Fibroblast of lung (primary cell): ENCODE results near the gene CPNE6.

ENCODE experiments used
- CTCF ChIP-seq, 2 donors: IDR thresholded peaks in 1 of 2; conservative IDR thresholded peaks in 1 of 2; 1 replicate in 1 of 2; 2 replicates in 1 of 2; pipeline ENCODE4 v1.5.1; 2011 to 2012; ENCODE audit warnings: low read length in 2 of 2, control low read depth in 1 of 2, inconsistent platforms in 1 of 2, low read depth in 1 of 2, mild to moderate bottlenecking in 1 of 2
- EZH2 ChIP-seq: IDR thresholded peaks from 2 replicates; pipeline ENCODE4 v1.5.1; 2012; ENCODE audit warnings: low read length, control low read depth, mild to moderate bottlenecking; ENCODE audit errors: missing control alignments

- no peak for TF ChIP-seq EZH2
- no peak for TF ChIP-seq CTCF (conservative IDR thresholded peaks at IDR 0.05 in 1 of 2, IDR thresholded peaks at IDR 0.05 in 1 of 2; ENCODE audit: low read depth in 1 of 2, low read length in 2 of 2)
Measured at GRCh38 chr14:24114532-24115421, 43.4 kb downstream of the CPNE6 start, which contains the start of the genes DCAF11 and NRL.
